ENCODE results near the gene ARPC2.
"Not testable (repeated sequence)": the region's sequence is repeated elsewhere in the genome, so short reads cannot be mapped to it uniquely, and the experiment has no call there.

ARPC2 gene

DNA sequence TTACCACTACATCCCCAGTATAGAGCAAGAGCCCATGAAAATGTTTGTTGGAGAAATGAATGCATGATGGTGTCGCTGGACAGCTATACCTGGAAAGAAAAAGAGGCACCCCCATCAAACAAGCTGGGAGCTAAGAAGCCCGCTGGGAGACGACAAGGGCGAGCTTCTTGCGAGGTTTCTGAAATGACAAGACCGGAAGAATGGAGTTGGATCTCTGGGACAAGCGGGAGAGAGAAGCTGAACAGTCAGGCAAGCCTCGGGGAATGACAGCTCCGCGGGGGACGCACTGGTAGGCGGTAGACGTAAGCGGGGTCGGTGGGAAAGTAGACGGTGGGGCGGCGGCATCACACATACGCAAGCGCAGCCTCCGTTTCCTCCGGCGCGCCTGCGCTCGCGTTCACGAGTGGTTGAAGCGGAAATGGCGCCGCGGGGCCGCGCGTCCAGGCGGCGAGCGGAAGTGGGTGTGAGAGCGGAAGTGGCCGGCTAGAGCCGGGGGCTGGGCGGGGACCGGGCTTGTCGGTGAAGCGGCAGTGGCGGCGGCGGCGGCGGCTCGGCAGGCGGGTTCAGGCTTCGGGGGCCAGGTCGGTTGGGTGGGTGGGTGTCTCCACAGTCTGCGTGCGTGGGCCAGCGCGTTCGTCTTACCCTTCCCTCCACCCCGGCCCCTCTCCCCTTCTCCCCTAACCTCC is at the start of gene ARPC2:
ARPC2 (plus strand) TSS at position 516 of the 686 bp plus-strand sequence. CDS start 282 bp downstream, outside the sequence.
- peak; percentile 86 to 94 for DNase-seq (ENCODE audit: low read depth in 2 of 2)

DNA sequence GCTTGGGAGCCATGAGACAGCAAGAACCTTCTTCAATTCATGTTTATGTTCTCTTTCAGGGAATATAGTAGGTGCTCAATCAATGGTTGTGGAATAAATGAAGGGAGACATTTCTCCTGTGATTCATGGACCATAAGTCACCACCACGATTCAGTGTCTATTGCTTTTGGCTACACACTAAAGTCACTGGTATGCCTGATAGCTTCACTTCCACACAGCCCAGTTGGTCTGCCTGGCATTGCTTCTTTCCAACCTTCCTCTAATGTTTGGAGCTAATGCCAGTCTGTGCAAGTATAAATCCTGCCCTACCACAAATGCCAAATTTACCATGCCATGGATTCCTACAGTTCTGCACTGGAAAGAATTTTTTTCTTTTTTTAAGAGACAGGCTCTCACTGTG is 49.0 kb upstream of the ARPC2 start:
- DNase-seq (ENCODE audit: low read depth in 2 of 2), result no peak

DNA sequence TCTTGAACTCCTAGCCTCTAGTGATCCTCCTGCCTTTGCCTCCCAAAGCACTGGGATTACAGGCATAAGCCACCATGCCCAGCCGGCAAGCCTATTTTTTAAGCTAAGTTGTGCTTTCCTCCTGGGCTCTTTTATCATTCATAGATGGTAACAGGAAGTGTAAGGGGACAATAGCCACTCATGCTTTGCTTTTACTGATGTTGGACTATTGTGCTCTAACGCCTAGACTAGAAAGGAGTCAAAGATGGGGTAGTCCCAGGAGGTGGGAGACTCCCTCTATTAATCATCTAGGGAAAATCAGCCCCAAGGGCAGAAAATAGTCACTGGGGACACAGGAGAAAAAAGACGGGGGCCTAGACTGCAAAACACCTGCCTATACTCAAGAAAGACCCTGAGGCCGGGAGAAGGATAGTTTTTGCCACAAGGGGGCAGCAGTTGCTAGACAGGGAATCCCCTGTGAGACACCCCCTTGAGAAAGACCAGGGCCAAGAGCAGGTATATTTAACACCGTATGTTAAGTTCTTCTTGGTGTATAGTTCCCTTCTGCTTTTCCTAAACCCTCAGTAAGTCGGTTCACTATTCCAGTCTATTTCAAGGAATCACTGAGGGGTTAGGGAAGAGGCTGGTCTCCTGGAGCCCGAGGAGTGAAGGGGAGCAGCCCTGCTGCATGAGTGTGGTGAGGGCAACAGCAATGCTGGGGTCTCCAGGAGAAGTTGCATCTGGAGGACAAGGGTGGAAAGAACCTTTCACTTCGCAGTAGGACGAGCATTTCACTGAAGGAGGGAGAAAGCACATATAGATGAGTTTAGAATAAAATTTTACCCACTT is 48.1 kb upstream of the ARPC2 start:
- peak; percentile 30 to 59 for DNase-seq (ENCODE audit: low read depth in 2 of 2)

DNA sequence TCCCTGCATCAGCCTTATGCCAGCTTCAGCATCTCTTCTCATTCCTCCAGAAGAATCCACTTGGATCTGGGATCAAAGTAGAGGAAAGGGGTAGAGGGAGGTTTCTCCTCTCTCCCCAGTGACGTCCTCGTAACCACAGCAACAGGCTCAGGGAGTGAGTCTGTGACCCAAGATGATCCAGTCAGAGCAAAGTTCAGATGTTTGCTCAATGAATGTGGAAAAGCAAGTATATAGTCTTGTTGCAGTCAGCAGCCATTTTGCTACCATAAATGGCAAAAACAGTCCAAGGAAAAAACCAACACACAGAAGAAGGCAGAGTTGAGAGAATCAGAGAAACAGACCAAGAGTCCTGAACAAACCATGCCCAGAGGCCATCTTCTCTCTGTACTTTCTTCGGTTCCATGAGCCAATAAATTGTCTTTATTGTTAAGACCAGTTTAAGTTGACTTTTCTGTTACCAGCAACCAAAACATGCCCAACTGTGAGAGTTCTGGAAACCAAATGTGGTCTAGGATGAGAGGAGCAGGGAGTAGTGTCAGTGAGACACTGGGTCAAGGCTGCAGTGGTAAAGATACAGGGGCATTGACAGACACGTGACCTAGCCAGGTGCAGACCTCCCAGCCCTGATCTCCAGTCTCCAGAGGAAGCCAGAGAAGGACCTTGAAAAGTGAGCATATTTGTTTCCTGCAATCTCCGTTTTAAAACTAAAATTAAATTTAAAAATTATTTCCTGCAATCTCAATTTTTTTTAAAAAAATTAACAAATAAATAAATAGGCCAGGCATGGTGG is 47.0 kb upstream of the ARPC2 start:
- DNase-seq (ENCODE audit: low read depth in 2 of 2), result no peak

DNA sequence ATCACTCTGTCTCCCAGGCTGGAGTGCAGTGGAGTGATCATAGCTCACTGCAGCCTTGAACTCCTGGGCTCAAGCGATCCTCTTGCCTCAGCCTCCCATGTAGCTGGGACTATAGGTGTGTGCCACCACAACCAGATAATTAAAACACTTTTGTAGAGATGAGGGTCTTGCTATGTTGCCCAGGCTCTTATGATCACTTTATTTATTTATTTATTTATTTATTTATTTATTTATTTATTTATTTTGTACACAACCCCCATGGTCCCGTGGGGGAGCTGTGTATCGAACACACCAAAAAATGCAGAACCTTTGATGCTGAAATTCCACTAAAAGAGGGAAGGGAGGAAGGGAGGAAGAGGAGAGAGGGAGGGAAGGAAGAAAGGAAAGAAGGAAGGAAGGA is 45.2 kb upstream of the ARPC2 start:
- DNase-seq (ENCODE audit: low read depth in 2 of 2), result not testable (repeated sequence)

DNA sequence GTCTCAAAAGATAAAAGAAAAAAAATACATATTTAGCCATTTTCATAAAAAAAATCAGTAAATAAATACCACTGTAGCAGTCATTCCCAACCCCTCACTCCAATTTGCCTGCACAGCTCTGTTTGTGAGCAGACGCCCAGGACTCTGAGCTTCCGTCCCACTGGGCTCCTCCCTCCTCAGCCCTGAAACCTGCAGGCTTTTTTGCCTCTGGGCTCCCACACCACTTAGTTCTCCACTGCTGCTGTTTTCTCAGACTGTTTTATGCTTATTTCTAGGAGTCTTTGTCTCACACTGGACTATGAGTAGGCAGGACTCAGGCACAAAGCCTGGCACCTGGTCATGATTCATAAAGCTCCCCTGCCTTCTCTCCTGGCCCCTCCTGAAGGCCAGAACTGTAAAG is 44.1 kb upstream of the ARPC2 start:
- no peak for DNase-seq (ENCODE audit: low read depth in 2 of 2)

DNA sequence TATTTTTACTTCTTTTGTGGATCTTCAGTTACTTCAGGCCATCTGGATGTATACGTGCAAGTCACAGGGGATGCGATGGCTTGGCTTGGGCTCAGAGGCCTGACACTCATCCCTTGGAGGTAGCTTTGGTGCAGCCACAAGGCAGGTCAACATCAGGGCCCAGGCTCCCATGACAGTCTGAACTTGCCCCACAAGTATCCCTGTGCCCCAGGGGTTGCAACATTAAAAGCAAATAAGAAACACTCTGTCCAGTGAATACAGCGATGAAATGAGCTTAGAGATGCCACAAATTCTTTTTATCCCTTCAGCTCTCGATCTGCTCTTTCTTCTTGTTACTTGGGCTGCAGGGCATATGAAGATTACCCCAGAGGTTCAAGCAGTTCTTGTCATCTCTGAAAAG is 37.2 kb upstream of the ARPC2 start:
- no peak for DNase-seq (ENCODE audit: low read depth in 2 of 2)

DNA sequence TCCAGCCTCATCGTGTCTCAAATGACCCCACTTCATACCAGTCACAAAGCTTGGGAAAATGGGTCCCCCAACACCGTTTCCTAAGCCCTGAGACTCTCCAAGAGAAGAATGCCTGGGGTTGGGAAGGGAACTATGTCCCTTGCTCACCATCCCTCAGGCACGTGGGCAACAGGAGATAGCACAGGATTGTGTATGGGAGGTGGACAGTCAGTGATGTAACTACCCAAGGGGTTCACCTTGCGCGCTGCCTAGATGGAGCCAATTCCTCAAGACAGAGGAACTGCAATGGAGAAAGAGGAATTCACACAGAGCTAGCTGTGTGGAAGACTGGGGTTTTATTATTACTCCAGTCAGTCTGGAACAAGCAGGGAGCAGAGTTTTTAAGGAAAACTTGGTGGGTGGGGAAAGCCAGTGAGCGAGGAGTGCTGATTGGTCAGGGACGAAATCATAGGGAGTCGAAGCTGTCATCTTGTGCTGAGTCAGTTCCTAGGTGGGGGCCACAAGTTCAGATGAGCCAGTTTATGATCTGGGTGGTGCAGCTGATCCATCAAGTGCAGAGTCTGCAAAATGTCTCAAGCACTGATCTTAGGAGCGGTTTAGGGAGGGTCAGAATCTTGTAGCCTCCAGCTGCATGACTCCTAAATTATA is 36.4 kb upstream of the ARPC2 start:
- DNase-seq (ENCODE audit: low read depth in 2 of 2), result no peak

DNA sequence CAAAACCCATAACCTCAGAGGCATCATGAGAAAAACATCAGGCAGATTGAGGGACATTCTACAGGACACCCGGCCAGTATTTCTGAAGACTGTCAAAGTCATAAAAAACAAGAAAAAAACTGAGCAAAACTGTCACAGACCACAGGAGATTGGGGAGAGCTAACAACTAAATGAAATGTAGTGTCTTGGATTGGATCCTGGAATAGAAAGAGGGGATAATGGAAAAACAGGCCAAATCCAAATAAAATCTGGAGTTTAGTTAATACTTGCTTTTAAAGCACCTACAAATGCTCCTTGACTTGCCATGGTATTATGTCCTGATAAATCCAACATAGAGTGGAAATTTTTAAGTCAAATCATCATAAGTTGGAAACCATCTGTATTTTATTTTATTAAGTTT is 32.7 kb upstream of the ARPC2 start:
- no peak for DNase-seq (ENCODE audit: low read depth in 2 of 2)

DNA sequence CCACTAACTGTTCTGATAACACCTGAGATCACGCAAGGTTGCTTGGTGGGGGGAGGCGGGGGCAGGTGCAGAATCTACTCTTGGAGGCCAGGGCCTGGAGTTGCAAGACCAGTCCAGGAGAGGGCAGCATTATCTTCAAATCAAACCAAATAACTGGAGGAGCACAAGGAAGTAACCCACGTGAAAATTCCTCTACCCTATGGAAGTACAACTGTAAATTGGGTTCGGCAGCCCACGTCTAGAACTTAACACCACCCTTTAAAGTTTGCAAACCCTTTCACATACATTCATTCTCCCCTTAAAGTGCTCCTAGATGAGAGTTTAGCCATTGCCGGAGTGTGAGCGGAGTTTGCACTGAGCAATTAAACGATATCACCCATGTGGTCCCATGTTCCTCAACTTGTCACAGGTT is 30.6 kb upstream of the ARPC2 start:
- peak; percentile 26 to 55 for DNase-seq (ENCODE audit: low read depth in 2 of 2)

DNA sequence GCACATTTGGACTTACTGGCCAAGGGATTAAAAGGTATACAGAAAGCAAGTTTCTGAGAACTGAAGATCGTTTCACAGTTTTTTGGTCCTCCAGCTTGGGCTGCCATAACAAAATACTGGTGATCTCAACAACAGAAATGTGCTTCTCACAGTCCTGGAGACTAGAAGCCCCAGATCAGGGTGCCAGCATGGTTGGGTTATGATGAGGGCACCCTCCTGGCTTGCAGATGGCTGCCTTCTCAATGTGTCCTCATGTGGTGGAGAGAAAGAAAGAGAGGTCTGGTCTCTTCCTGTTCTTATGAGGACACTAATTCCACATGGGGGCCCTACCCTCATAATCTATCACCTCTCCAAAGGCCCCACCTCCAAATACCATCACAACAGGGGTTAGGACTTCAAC is 30.1 kb upstream of the ARPC2 start:
- DNase-seq (ENCODE audit: low read depth in 2 of 2), result no peak

DNA sequence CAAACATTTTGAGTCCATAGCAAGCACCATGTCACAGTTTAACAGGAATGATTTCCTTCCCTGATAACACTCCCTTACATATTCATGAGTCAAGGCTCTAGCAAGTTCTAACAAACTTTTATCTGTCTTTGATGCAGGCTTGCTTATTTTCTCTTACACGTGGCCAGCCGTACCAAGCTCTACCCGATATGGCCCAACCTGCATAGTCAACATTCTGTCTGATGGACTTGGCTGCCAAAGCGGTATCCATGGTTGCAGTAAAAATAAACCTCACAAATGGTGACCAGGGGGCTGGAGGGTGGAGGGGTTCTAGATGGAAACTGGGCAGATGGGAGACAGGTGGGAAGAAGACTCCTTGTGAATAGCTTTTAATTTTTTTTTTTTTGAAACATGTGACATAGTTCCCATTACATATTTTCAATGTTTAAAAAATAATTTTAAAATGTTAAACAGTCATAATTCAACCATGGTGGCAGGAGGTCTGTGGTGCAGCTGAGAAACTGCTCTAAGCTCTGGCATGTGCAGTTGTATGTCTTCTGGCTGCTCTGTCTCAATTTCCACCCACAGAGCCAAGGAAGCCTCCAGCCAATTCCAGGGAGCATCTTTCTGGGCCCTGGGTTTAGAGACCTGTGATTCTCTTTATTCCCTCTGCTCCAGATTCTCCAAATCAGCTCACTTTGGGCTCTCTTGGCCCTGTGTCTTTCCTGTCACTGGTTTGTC is 29.5 kb upstream of the ARPC2 start:
- no peak for DNase-seq (ENCODE audit: low read depth in 2 of 2)

DNA sequence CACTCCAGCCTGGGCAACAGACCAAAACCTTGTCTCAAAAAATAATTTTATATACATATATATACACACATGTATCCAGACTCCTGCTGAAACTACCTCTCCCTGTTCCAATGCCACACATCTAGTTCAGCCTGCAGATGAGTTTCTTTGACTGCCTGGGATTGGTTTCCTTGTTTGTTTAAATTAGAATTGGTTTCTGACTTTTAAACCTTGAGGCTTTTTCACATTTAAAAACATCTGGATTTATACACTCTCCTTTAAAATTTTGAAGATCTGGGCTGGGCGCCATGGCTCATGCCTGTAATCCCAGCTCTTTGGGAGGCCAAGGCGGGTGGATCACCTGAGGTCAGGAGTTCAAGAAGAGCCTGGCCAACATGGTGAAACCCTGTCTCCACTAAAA is 28.5 kb upstream of the ARPC2 start:
- no peak for DNase-seq (ENCODE audit: low read depth in 2 of 2)

DNA sequence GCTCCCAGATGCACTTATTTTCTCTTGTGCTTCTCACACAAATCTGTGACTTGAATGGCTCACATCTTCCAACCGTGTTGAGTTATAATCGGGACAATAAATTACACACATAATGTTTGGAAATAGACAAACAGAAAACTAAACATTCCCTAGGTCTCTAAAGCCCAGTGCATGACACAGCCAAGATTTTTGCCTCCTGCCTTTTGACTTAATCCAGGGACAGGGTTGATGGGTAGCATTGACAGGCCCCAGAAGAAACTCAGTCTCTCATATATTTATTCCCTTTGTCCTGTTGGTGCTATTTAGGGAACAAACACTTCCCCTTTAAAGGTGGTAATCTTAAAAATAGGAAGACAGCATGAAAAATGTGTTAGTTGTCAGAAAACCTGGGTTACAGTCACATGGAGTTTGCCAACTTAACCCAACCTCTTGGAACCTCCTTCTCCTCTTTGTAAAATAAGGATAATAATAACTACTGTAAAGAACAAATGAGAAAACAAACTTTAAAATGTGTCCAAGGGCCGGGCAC is 24.0 kb upstream of the ARPC2 start:
- DNase-seq (ENCODE audit: low read depth in 2 of 2), result no peak

DNA sequence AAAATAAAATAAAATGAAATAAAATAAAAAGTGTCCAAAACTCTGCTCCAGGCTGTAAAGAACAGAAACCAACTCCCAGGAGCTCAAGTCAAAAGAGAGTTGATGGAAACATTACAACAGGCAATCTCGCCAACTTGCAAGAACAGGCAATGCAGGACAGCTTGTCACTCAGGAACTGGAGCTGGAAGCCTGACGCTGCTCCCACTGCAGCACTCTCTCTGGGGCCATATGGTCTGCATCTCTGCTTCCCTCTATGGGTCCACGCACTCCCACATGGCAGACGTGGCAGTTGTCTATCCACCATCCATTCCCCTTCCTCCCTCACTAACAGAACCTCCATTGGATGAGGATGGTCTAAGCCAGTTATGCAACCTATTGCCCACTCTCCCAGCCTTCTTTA is 23.3 kb upstream of the ARPC2 start:
- no peak for DNase-seq (ENCODE audit: low read depth in 2 of 2)

DNA sequence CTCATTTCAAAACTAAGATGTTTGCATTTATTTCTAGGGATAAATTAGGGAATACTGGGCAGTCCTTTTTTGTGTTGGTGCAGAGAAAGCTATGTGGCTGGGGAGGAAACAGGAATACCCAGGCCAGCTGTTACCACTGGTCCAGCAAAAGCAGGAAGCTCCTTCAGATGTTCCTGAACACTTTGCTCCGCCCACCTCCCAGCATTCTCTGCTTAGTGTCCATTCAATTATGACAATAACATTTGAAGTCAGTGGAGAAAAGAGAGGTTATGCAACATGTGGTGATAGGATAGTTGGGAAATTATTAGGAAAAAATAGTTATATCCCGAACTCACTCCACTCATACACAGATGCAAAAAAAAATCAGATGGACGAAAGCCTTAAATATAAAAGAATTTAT is 22.1 kb upstream of the ARPC2 start:
- DNase-seq (ENCODE audit: low read depth in 2 of 2), result no peak

DNA sequence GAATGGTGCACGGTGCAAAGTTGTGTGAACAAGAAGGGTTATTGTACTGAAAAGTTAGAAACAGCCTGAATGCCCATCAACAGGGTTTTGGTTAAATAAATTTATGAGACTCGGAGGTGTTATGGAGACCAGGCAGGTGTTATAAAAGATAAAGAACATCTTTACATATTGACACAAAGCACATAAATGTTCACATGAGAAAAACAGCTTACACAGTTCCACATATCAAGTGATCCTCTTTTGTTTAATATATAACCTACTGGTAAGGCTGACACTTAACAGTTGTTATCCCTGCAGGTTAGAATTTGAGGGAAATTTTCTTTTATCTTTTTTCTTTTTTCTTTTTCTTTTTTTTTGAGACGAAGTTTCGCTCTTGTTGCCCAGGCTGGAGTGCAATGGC is 20.0 kb upstream of the ARPC2 start:
- no peak for DNase-seq (ENCODE audit: low read depth in 2 of 2)

DNA sequence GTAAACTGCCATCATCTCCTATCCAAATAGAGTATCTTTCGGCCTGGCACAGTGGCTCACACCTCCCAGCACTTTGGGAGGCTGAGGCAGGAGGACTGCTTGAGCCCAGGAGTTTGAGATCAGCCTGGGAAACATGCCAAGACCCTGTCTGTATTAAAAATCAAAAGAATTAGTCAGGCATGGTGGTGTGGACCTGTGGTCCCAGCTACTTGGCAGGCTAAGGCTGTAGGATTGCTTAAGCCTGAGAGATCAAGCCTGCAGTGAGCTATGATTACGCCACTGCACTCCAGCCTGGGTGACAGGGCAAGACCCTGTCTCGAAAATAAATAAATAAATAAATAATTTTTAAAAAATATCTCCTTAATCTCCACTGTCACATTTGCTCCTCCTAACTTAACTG is 14.7 kb upstream of the ARPC2 start:
- DNase-seq (ENCODE audit: low read depth in 2 of 2), result no peak

DNA sequence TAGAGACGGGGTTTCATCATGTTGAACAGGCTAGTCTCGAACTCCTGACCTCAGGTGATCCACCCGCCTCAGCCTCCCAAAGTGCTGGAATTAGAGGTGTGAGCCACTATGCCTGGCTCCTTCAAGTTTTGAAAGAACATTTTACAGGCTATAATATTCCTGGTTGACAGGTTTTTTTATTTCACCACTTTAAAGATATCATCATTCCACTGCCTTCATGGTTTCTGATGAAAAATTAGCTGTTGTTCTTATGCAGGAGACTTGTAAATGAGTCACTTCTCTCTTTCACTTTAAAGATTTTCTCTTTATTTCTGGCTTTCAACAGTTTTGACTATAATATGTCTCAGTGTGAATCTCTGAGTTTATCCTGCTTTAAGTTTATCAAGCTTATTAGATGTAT is 7.9 kb upstream of the ARPC2 start:
- no peak for DNase-seq (ENCODE audit: low read depth in 2 of 2)

DNA sequence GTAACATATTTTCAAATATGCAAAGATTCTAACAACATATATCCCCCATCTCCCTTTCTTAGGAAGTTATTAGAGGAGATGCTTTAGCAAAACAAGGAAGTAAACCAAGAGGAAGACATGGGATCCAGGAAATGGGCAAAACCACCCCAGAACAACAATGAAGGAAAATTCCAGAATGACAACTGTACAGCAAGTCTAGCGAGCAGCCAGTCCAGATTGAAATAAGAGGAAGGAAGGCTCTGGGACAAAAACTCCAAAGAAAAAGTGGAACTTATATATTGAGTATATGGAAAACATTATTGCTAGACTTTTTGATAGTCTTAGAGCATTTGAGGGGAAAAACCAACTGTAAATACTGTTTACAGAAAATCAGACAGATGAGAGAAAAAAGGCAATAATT is 2.9 kb upstream of the ARPC2 start:
- DNase-seq (ENCODE audit: low read depth in 2 of 2), result no peak

DNA sequence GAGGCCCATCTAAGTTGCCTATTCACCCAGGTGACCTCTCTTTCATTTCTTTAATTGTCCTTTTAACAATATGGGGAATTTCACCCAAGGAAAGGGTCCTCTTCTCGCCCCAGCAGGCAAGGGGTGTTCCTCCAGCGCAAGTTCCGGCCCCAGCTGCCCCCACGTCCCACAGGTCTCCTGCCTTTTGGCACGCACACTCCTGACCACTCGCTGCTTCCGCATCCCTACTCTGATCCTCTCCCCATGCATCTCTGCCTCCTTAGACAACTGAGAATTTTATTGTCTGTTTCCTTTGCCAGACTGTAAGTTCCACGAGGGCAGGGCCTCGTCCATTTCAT is 684 bp upstream of the ARPC2 start:
- DNase-seq (ENCODE audit: low read depth in 2 of 2), result no peak

Data from stimulated activated CD8-positive, alpha-beta memory T cell treated with anti-CD3 and anti-CD28 coated beads, Interleukin-15, amount 100 ng/mL, for 4 hours (primary cell).